OCI-LY3 (cell line): ENCODE results near the gene SIGLEC11.
"Not testable (repeated sequence)": the region's sequence is repeated elsewhere in the genome, so short reads cannot be mapped to it uniquely, and the experiment has no call there.

ENCODE experiments used
- H2AFZ ChIP-seq: fragments of 200-600, 300-600 bp; shearing (Covaris generic); 2 replicates; pipeline ENCODE4 v1.6.0; 2014; ENCODE audit warnings: antibody characterized with exemption, low read depth, low read length
- H3K27ac ChIP-seq: fragments of 200-600, 300-600 bp; sonication (generic); 2 replicates; pipeline ENCODE4 v1.5.1; 2014; ENCODE audit warnings: mild to moderate bottlenecking, low read length, moderate library complexity, mixed read lengths
- H3K27me3 ChIP-seq: fragments of 200-600, 300-600 bp; sonication (generic); 2 replicates; pipeline ENCODE4 v1.6.1; 2014; ENCODE audit warnings: low read depth, low read length, mixed read lengths
- H3K36me3 ChIP-seq: fragments of 200-600, 300-600 bp; sonication (generic); replicated peaks from 2 replicates; pipeline ENCODE3; 2014; ENCODE audit warnings: low read depth, low read length, mixed read lengths
- H3K4me1 ChIP-seq: fragments of 300-600, 200-600 bp; sonication (generic); 2 replicates; pipeline ENCODE4 v1.6.1; 2014; ENCODE audit warnings: low read length, mixed read lengths
- H3K4me2 ChIP-seq: fragments of 200-600, 300-600 bp; sonication (generic); 2 replicates; pipeline ENCODE4 v1.6.1; 2014; ENCODE audit warnings: low read length, mixed read lengths
- H3K4me3 ChIP-seq: fragments of 300-600, 200-600 bp; sonication (generic); 2 replicates; pipeline ENCODE4 v1.5.1; 2014; ENCODE audit warnings: antibody characterized with exemption, mild to moderate bottlenecking, low read length, moderate library complexity
- H3K79me2 ChIP-seq: fragments of 300-600, 200-600 bp; shearing (Covaris generic); 2 replicates; pipeline ENCODE4 v1.6.1; 2014; ENCODE audit warnings: mild to moderate bottlenecking, low read length, mixed read lengths
- H3K9ac ChIP-seq: fragments of 300-600, 200-600 bp; shearing (Covaris generic); 2 replicates; pipeline ENCODE4 v1.6.0; 2014; ENCODE audit warnings: mild to moderate bottlenecking, low read length, moderate library complexity
- H3K9me3 ChIP-seq: fragments of 200-600, 300-600 bp; shearing (Covaris generic); 2 replicates; pipeline ENCODE4 v1.6.1; 2014; ENCODE audit warnings: low read length, mixed read lengths; ENCODE audit not compliant: insufficient read depth
- H4K20me1 ChIP-seq: fragments of 200-600, 300-600 bp; sonication (generic); 2 replicates; pipeline ENCODE4 v1.6.1; 2016; ENCODE audit warnings: low read length, mixed read lengths; ENCODE audit not compliant: insufficient read depth
- CTCF ChIP-seq: fragments of 200-600, 300-600 bp; sonication (generic); IDR thresholded peaks from 2 replicates; pipeline ENCODE4 v1.5.1; 2014; ENCODE audit warnings: antibody characterized with exemption, low read length, low read depth
- EZH2phosphoT487 ChIP-seq: fragments of 200-600 bp; shearing (Covaris generic); IDR thresholded peaks from 2 replicates; pipeline ENCODE4 v1.6.1; 2018; ENCODE audit warnings: antibody characterized with exemption, mixed run types, low read depth

Gene SIGLEC11, protein sequence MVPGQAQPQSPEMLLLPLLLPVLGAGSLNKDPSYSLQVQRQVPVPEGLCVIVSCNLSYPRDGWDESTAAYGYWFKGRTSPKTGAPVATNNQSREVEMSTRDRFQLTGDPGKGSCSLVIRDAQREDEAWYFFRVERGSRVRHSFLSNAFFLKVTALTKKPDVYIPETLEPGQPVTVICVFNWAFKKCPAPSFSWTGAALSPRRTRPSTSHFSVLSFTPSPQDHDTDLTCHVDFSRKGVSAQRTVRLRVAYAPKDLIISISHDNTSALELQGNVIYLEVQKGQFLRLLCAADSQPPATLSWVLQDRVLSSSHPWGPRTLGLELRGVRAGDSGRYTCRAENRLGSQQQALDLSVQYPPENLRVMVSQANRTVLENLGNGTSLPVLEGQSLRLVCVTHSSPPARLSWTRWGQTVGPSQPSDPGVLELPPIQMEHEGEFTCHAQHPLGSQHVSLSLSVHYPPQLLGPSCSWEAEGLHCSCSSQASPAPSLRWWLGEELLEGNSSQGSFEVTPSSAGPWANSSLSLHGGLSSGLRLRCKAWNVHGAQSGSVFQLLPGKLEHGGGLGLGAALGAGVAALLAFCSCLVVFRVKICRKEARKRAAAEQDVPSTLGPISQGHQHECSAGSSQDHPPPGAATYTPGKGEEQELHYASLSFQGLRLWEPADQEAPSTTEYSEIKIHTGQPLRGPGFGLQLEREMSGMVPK

GRCh38 chr19:49960980-49961379, at the start of gene SIGLEC11:
TSS of gene SIGLEC11 (minus strand) at chr19:49961172. CDS start at chr19:49961081, 91 bp downstream.
- not testable (repeated sequence) for H3K9me3 ChIP-seq, H3K4me2 ChIP-seq, H2AFZ ChIP-seq, H3K9ac ChIP-seq, H3K4me1 ChIP-seq, H3K36me3 ChIP-seq, H3K27ac ChIP-seq, H3K4me3 ChIP-seq, H3K79me2 ChIP-seq, H4K20me1 ChIP-seq
- H3K27me3 ChIP-seq: peaks cover 21% of the 10 kb centered on the region

DNA sequence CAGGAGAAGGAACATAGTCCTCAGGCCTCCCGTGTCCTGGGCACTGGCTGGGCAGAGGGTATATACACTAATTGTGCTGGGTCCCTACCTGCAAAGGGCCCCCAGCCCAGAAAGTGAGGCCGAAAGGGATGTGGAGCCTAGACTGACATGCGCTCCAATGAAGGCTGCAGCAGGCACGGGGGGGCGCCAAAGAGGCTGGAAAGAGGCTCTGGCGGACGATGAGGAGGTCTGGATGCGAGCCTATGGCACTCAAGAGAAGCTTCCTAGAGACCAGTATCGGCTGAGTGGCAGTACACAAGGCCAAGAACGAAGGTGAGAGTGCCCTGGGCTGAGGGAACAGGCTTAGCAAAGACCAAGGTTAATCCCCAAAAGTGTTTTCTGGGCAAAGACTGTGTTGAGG, 47.6 kb upstream of the SIGLEC11 start:
- Histone ChIP-seq H3K27ac (no peak overlapping the region), H3K36me3 (peaks cover 26% of the 10 kb centered on the region), H3K9me3 (no peaks in the 10 kb centered on the region), H4K20me1 (peaks cover 4% of the 10 kb centered on the region), H2AFZ (no peak overlapping the region), H3K9ac (no peak overlapping the region), H3K4me1 (peaks cover 17% of the 10 kb centered on the region), H3K4me3 (no peak overlapping the region), H3K4me2 (no peak overlapping the region), H3K27me3 (no peaks in the 10 kb centered on the region), H3K79me2 (no peaks in the 10 kb centered on the region)
- peak; percentile 48 for TF ChIP-seq CTCF
- TF ChIP-seq EZH2phosphoT487: no peak

GRCh38 chr19:50007947-50008346, 47.0 kb upstream of the SIGLEC11 start:
- Histone ChIP-seq H4K20me1 (peaks cover 4% of the 10 kb centered on the region), H3K4me2 (no peak overlapping the region), H3K27me3 (no peaks in the 10 kb centered on the region), H3K79me2 (no peaks in the 10 kb centered on the region), H3K27ac (no peak overlapping the region), H2AFZ (no peak overlapping the region), H3K4me1 (peaks cover 17% of the 10 kb centered on the region), H3K9ac (no peak overlapping the region), H3K36me3 (peaks cover 26% of the 10 kb centered on the region), H3K9me3 (no peaks in the 10 kb centered on the region), H3K4me3 (no peak overlapping the region)
- TF ChIP-seq CTCF (no peak), EZH2phosphoT487 (no peak)

DNA sequence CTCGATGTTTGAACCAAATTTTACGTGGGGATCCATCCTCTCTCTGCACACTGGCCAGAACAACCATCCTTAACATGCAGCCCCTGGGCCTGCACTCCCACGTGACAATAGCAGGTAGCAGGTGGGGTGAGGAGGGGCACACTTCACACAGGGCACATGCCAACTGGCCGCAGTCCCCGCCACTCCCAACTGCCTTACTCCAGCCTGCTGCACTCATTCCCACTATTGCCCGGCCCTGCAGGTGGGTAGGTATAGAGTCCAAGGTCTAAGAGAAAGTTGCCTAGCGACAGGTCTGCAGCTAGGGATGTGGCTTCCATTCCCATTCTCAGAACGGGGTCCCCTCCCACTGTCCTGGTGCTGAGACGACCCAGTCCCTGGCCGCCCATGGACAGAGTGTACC, 46.2 kb upstream of the SIGLEC11 start:
- no peak overlapping the region for H2AFZ ChIP-seq
- no peaks in the 10 kb centered on the region for H3K79me2 ChIP-seq
- no peak overlapping the region for H3K27ac ChIP-seq
- TF ChIP-seq CTCF (no peak), EZH2phosphoT487 (no peak)
- peaks cover 17% of the 10 kb centered on the region for H3K4me1 ChIP-seq
- peaks cover 4% of the 10 kb centered on the region for H4K20me1 ChIP-seq
- no peaks in the 10 kb centered on the region for H3K27me3 ChIP-seq
- H3K4me2 ChIP-seq: no peak overlapping the region
- no peak overlapping the region for H3K9ac ChIP-seq
- no peaks in the 10 kb centered on the region for H3K9me3 ChIP-seq
- H3K36me3 ChIP-seq: peaks cover 31% of the 10 kb centered on the region
- no peak overlapping the region for H3K4me3 ChIP-seq
